Stimulated activated CD8-positive, alpha-beta memory T cell treated with anti-CD3 and anti-CD28 coated beads, Interleukin-15, amount 100 ng/mL, for 24 hours (primary cell): ENCODE results near the gene MYO9A.
"Not testable (repeated sequence)": the region's sequence is repeated elsewhere in the genome, so short reads cannot be mapped to it uniquely, and the experiment has no call there.

ENCODE experiments used
- DNase-seq: peaks from one replicate; pipeline ENCODE4 v3.0.0-alpha.2; 2020; ENCODE audit warnings: low read depth

The MYO9A gene

GRCh38 chr15:72136170-72137051 is 18.5 kb upstream of the MYO9A start:
- no peak for DNase-seq

- no peak for DNase-seq
Measured at GRCh38 chr15:72135719-72136118, 17.8 kb upstream of the MYO9A start.

- no peak for DNase-seq
Measured at GRCh38 chr15:72133211-72133610, 15.3 kb upstream of the MYO9A start.

- no peak for DNase-seq
Measured at GRCh38 chr15:72131922-72132321, 14.0 kb upstream of the MYO9A start.

- DNase-seq = no peak
Measured at GRCh38 chr15:72130272-72130671, 12.3 kb upstream of the MYO9A start.

GRCh38 chr15:72128359-72128758 is 10.4 kb upstream of the MYO9A start:
- DNase-seq = no peak

- DNase-seq = no peak
Measured at GRCh38 chr15:72127724-72128322, 9.9 kb upstream of the MYO9A start.

- no peak for DNase-seq
Measured at GRCh38 chr15:72124218-72124617, 6.3 kb upstream of the MYO9A start.

GRCh38 chr15:72117486-72118016 is 399 bp downstream of the MYO9A start:
- DNase-seq = peak; percentile 38

GRCh38 chr15:72116731-72117485 is 1.0 kb downstream of the MYO9A start:
- peak; percentile 3 for DNase-seq

GRCh38 chr15:72113347-72114031 is 4.5 kb downstream of the MYO9A start:
- DNase-seq = no peak

GRCh38 chr15:72112805-72113204 is 5.1 kb downstream of the MYO9A start:
- no peak for DNase-seq

- no peak for DNase-seq
Measured at GRCh38 chr15:72112116-72112515, 5.8 kb downstream of the MYO9A start.

GRCh38 chr15:72110355-72110754 is 7.6 kb downstream of the MYO9A start:
- no peak for DNase-seq

GRCh38 chr15:72106068-72106467 is 11.9 kb downstream of the MYO9A start:
- DNase-seq = no peak

GRCh38 chr15:72105111-72105510 is 12.8 kb downstream of the MYO9A start:
- DNase-seq = no peak

GRCh38 chr15:72100551-72100950 is 17.4 kb downstream of the MYO9A start:
- not testable (repeated sequence) for DNase-seq

- no peak for DNase-seq
Measured at GRCh38 chr15:72099155-72099554, 18.8 kb downstream of the MYO9A start.

- no peak for DNase-seq
Measured at GRCh38 chr15:72098040-72098439, 19.9 kb downstream of the MYO9A start.

GRCh38 chr15:72096796-72097195 is 21.2 kb downstream of the MYO9A start:
- no peak for DNase-seq

GRCh38 chr15:72092691-72093090 is 25.3 kb downstream of the MYO9A start:
- DNase-seq = no peak

GRCh38 chr15:72092006-72092405 is 25.9 kb downstream of the MYO9A start:
- DNase-seq = no peak
